ENCODE results near the gene KLHL9.

Gene KLHL9

GRCh38 chr9:21362287-21362686, 27.1 kb upstream of the KLHL9 start:
- Histone ChIP-seq H3K36me3 (no peaks in the 10 kb centered on the region), H3K27me3 (peaks cover 14% of the 10 kb centered on the region), H3K9me3 (no peaks in the 10 kb centered on the region), H3K4me1 (no peaks in the 10 kb centered on the region), H3K4me3 (ENCODE audit: low read depth, low read length) (no peak overlapping the region)
- TF ChIP-seq CTCF (IDR thresholded peaks at IDR 0.05; ENCODE audit: low read depth, low read length) = no peak
- no peak for DNase-seq

GRCh38 chr9:21357479-21358460, 22.6 kb upstream of the KLHL9 start:
- Histone ChIP-seq H3K27me3 (peaks cover 23% of the 10 kb centered on the region), H3K36me3 (no peaks in the 10 kb centered on the region), H3K9me3 (no peaks in the 10 kb centered on the region), H3K4me1 (no peaks in the 10 kb centered on the region), H3K4me3 (ENCODE audit: low read depth, low read length) (no peak overlapping the region)
- DNase-seq = no peak
- TF ChIP-seq CTCF (IDR thresholded peaks at IDR 0.05; ENCODE audit: low read depth, low read length) = no peak

GRCh38 chr9:21350787-21351186, 15.6 kb upstream of the KLHL9 start, which contains the start of gene IFNA6:
IFNA6 (minus strand) TSS chr9:21350887; CDS start chr9:21350887, 0 bp downstream.
- no peaks in the 10 kb centered on the region for H3K4me1 ChIP-seq

GRCh38 chr9:21348430-21348970, 13.3 kb upstream of the KLHL9 start:
- no peaks in the 10 kb centered on the region for H3K9me3 ChIP-seq

More at GRCh38 chr9:21350787-21351186, 15.6 kb upstream of the KLHL9 start, which contains the start of gene IFNA6:
- H3K27me3 ChIP-seq = no peaks in the 10 kb centered on the region; the same call in 1 of the 2 replicates
- H3K4me3 ChIP-seq (ENCODE audit: low read depth, low read length) = no peak within 1 kb of the TSS
- DNase-seq = no peak
- TF ChIP-seq CTCF (IDR thresholded peaks at IDR 0.05; ENCODE audit: low read depth, low read length) = no peak
- H3K9me3 ChIP-seq = no peaks in the 10 kb centered on the region
- H3K36me3 ChIP-seq = no peaks in the 10 kb centered on the region

GRCh38 chr9:21340735-21341134, 5.5 kb upstream of the KLHL9 start:
- TF ChIP-seq CTCF (IDR thresholded peaks at IDR 0.05; ENCODE audit: low read depth, low read length) = no peak
- Histone ChIP-seq H3K36me3 (no peaks in the 10 kb centered on the region), H3K4me3 (ENCODE audit: low read depth, low read length) (no peak overlapping the region), H3K9me3 (no peaks in the 10 kb centered on the region), H3K4me1 (no peaks in the 10 kb centered on the region), H3K27me3 (peaks cover 4% of the 10 kb centered on the region)
- DNase-seq = no peak

More at GRCh38 chr9:21348430-21348970, 13.3 kb upstream of the KLHL9 start:
- no peaks in the 10 kb centered on the region; the same call in 1 of the 2 replicates for H3K27me3 ChIP-seq
- no peak overlapping the region for H3K4me3 ChIP-seq (ENCODE audit: low read depth, low read length)
- H3K36me3 ChIP-seq = no peaks in the 10 kb centered on the region
- H3K4me1 ChIP-seq = no peaks in the 10 kb centered on the region
- no peak for TF ChIP-seq CTCF (IDR thresholded peaks at IDR 0.05; ENCODE audit: low read depth, low read length)
- no peak for DNase-seq
